Common myeloid progenitor, CD34-positive (primary cell): ENCODE results near the gene KCNH5.
"Not testable (repeated sequence)": the region's sequence is repeated elsewhere in the genome, so short reads cannot be mapped to it uniquely, and the experiment has no call there.

Experiments used
- CTCF ChIA-PET: fragments of 350-600 bp; sonication (Branson Sonifier 250); formaldehyde crosslinking; loops from one replicate; lab custom pipeline; 2021; ENCODE audit warnings: antibody characterized with exemption; lab: Charles Lee
- POLR2A ChIA-PET: fragments of 350-600 bp; sonication (Branson Sonifier 250); formaldehyde crosslinking; loops from one replicate; lab custom pipeline; 2021; ENCODE audit warnings: antibody characterized with exemption; lab: Charles Lee
- DNase-seq, 3 donors: peaks; one replicate each; pipeline versions ENCODE4 v3.0.0 to v3.0.0-alpha.2; 2013
- H3K27ac ChIP-seq, 2 experiments: 1 replicate in 1 of 2; 2 replicates in 1 of 2; pipeline ENCODE4 v1.7.0; 2013; ENCODE audit warnings: inconsistent platforms in 2 of 2, low read length in 2 of 2, mild to moderate bottlenecking in 2 of 2, low read depth in 1 of 2, moderate library complexity in 1 of 2; ENCODE audit not compliant: severe bottlenecking in 2 of 2, insufficient read depth in 1 of 2, poor library complexity in 1 of 2
- H3K27me3 ChIP-seq, 5 experiments: replicated peaks in 2 of 5; 1 replicate in 3 of 5; 2 replicates in 2 of 5; pipeline versions ENCODE4 v1.6.1 to v1.7.0; 2013; ENCODE audit warnings: low read length in 4 of 5, mild to moderate bottlenecking in 2 of 5, moderate library complexity in 2 of 5, inconsistent platforms in 1 of 5; ENCODE audit not compliant: insufficient read depth in 5 of 5, control insufficient read depth in 4 of 5
- H3K36me3 ChIP-seq, 4 experiments: 1 replicate in 2 of 4; 2 replicates in 2 of 4; pipeline versions ENCODE4 v1.6.1 to v1.7.0; 2013; ENCODE audit warnings: low read length in 3 of 4, control low read depth in 1 of 4, mild to moderate bottlenecking in 1 of 4; ENCODE audit not compliant: control insufficient read depth in 4 of 4, insufficient read depth in 4 of 4
- H3K4me1 ChIP-seq, 4 experiments: 1 replicate in 3 of 4; 2 replicates in 1 of 4; pipeline versions ENCODE4 v1.6.1 to v1.7.1; 2013; ENCODE audit warnings: low read length in 3 of 4, mild to moderate bottlenecking in 3 of 4, control low read depth in 1 of 4, inconsistent platforms in 1 of 4, moderate library complexity in 1 of 4; ENCODE audit not compliant: control insufficient read depth in 4 of 4, insufficient read depth in 4 of 4; ENCODE audit errors: control extremely low read depth in 1 of 4
- H3K4me3 ChIP-seq, 7 experiments: 1 replicate in 4 of 7; 2 replicates in 3 of 7; pipeline versions ENCODE4 v1.5.1 to v1.7.0; 2013; ENCODE audit warnings: mild to moderate bottlenecking in 7 of 7, low read length in 6 of 7, moderate library complexity in 6 of 7, inconsistent platforms in 2 of 7, low read depth in 2 of 7, control low read depth in 1 of 7; ENCODE audit not compliant: insufficient read depth in 4 of 7, control insufficient read depth in 1 of 7; ENCODE audit errors: extremely low read depth in 1 of 7
- H3K9me3 ChIP-seq, 5 experiments: 1 replicate in 4 of 5; 2 replicates in 1 of 5; pipeline versions ENCODE4 v1.6.1 to v1.7.1; 2013; ENCODE audit warnings: low read length in 4 of 5, mild to moderate bottlenecking in 2 of 5, inconsistent platforms in 1 of 5, low read depth in 1 of 5, moderate library complexity in 1 of 5; ENCODE audit not compliant: control insufficient read depth in 4 of 5, insufficient read depth in 2 of 5; ENCODE audit errors: control extremely low read depth in 1 of 5
- WGBS: methylation state at CpG from one replicate; pipeline ENCODE4 v1.1.5; 2013; ENCODE audit not compliant: insufficient coverage; 5-methylcytosine and 5-hydroxymethylcytosine counted together

The KCNH5 gene

DNA sequence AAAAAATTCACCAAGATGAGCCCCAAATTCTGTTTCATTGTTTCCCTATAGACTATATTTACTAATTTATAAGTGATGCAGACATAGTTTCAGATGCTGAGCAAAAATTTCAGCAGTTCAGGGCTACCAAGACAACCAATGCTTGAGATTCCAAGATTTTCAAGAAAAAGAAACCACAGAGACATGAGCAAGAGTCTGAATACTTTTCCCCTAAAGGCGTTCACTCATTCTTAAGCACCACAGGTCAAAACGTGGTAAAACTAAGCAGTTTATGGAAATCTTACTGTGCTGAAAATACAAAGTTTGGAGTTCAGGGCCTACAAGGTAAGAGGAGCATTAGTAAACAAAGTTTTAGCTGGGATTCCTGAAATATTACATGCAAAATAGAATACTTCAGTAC lies 221.2 kb downstream of the KCNH5 start:
- ChIA-PET CTCF (no interaction called here), POLR2A (no interaction called here)

DNA sequence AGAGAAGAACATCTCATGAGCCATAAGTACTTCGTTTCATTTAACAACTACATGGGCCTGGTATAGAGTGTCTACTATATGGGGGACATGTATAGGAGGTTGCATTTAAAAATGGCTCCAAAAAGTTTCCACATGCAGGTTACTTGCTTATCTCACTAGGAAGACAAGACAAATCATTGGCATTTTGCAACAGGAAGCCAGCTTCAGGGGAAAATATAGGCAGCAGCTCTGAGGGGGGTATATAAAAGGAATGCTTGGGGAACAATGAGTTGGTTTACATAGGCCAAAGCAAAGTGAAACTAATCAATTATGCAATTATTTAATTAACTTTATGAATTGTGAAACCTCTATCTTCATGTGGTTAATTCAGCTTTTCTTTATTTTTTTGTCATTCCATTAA lies 225.3 kb downstream of the KCNH5 start:
- WGBS: no CpG with 5 or more reads among the region's 1 CpG
- Histone ChIP-seq H3K4me3 (no peak overlapping the region), H3K9me3 (no peaks in the 10 kb centered on the region), H3K36me3 (no peaks in the 10 kb centered on the region), H3K27ac (no peak overlapping the region), H3K27me3 (no peaks in the 10 kb centered on the region), H3K4me1 (no peaks in the 10 kb centered on the region)
- CTCF ChIA-PET: interaction anchor here (0.6 kb wide), 1 partner anchor 1705 kb away, joined by 3 read pairs; no protein-coding TSS in a partner anchor
- POLR2A ChIA-PET: no interaction called here
- no peak for DNase-seq

More for the DNA sequence above, 221.2 kb downstream of the KCNH5 start:
- Histone ChIP-seq H3K4me3 (no peak overlapping the region), H3K4me1 (no peaks in the 10 kb centered on the region), H3K27ac (no peak overlapping the region), H3K9me3 (peaks cover 0 to 2% (median 0%) of the 10 kb centered on the region in 5 experiments), H3K27me3 (no peaks in the 10 kb centered on the region), H3K36me3 (no peaks in the 10 kb centered on the region)
- 100% methylated on average over 2 of the region's 2 CpGs for WGBS
- no peak for DNase-seq

DNA sequence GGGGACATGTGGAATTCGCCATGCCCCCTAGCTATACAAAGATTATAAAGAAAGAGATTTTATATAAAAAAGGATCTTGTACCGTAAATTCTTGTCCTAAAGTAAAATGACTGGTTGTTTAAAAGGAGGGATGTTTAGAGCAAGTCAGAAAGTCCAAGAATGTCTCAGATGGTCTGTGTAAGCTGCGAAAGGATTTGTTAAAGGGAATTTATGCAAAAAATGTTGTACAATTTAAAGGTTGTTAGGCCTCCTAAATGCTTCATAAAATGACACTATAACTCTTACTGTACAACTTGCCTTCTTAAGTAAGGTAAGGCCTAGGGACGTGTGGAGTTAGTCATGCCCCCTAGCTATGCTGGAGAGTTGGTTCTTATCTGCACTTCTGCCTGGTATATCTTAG lies 237.6 kb downstream of the KCNH5 start:
- H3K36me3 ChIP-seq: no peaks in the 10 kb centered on the region
- H3K4me1 ChIP-seq: no peaks in the 10 kb centered on the region
- CTCF ChIA-PET: no interaction called here
- DNase-seq: no peak
- POLR2A ChIA-PET: no interaction called here
- 100% methylated on average over 1 of the region's 4 CpGs for WGBS
- no peak overlapping the region for H3K27ac ChIP-seq
- H3K4me3 ChIP-seq: no peak overlapping the region
- peaks cover 0 to 2% (median 0%) of the 10 kb centered on the region in 5 experiments for H3K9me3 ChIP-seq
- H3K27me3 ChIP-seq: no peaks in the 10 kb centered on the region

DNA sequence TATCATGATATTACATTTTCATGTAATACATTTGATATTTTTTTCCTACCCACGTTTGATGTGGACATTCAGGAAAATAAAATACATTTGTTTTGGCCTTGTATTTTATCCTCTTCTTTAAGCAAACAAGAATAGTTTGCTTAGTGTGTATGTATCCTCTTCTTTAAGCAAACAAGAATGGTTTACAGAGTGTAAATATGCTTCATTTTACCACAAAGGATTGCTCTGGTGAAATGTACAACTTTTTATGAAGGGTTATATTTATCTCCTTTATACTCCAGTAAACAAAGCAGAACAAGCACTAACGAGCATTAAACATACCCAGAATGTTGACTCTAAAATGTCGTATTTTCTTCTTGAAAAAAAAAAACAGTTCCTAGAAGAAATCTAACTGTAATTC lies 244.7 kb downstream of the KCNH5 start:
- no CpG with 5 or more reads among the region's 3 CpGs for WGBS
- H3K9me3 ChIP-seq: no peaks in the 10 kb centered on the region
- CTCF ChIA-PET: interaction anchor here (0.6 kb wide), 1 partner anchor 1505 kb away, joined by 3 read pairs; no protein-coding TSS in a partner anchor
- no peak overlapping the region for H3K4me3 ChIP-seq
- DNase-seq: no peak
- H3K36me3 ChIP-seq: no peaks in the 10 kb centered on the region
- H3K27ac ChIP-seq: no peak overlapping the region
- POLR2A ChIA-PET: no interaction called here
- no peaks in the 10 kb centered on the region for H3K27me3 ChIP-seq
- no peaks in the 10 kb centered on the region for H3K4me1 ChIP-seq

DNA sequence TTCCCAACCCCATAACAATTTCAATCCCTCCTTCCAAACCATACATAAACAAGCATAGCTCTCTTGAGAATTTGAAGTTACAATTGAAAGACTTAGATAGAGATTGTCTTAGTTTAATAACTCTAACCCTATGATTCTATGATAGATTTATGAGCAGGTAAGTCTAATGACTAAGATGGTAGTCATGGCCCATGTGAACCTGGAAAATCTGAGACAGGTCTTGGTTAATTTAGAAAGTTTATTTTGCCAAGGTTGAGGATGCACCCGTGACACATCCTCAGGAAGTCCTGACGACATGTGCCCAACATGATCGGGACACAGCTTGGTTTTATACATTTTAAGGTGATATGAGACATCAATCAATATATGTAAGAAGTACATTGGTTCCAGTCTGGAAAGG lies 248.8 kb downstream of the KCNH5 start:
- WGBS: 100% methylated on average over 3 of the region's 3 CpGs

DNA sequence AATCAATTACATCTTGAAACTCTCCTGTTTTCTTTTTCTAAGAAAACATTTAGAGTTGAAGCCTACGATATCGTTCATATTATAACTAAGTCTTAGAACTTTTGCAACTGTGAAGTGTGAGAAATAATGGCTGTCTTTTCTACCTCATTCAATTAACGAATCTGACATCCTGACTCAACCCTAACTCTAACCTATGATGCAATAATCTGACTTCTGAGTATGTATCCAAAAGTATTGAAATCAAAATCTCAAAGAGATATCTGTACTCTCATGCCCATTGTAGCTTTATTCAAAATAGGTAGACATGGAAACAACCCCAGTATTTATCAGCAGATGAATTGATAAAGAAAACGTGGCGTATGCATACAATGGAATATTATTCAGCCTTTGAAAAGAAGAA lies 252.7 kb downstream of the KCNH5 start:
- Histone ChIP-seq H3K27me3 (no peaks in the 10 kb centered on the region), H3K27ac (no peak overlapping the region), H3K4me3 (no peak overlapping the region), H3K4me1 (no peaks in the 10 kb centered on the region), H3K9me3 (peaks cover 0 to 2% (median 0%) of the 10 kb centered on the region in 5 experiments), H3K36me3 (no peaks in the 10 kb centered on the region)
- ChIA-PET POLR2A (no interaction called here), CTCF (no interaction called here)
- no peak for DNase-seq
- WGBS: no CpG with 5 or more reads among the region's 5 CpGs

More for the DNA sequence above, 248.8 kb downstream of the KCNH5 start:
- no peaks in the 10 kb centered on the region for H3K4me1 ChIP-seq
- ChIA-PET CTCF (no interaction called here), POLR2A (no interaction called here)
- DNase-seq: no peak
- no peaks in the 10 kb centered on the region for H3K27me3 ChIP-seq
- H3K9me3 ChIP-seq: no peaks in the 10 kb centered on the region
- no peaks in the 10 kb centered on the region for H3K36me3 ChIP-seq
- H3K4me3 ChIP-seq: no peak overlapping the region
- H3K27ac ChIP-seq: no peak overlapping the region

DNA sequence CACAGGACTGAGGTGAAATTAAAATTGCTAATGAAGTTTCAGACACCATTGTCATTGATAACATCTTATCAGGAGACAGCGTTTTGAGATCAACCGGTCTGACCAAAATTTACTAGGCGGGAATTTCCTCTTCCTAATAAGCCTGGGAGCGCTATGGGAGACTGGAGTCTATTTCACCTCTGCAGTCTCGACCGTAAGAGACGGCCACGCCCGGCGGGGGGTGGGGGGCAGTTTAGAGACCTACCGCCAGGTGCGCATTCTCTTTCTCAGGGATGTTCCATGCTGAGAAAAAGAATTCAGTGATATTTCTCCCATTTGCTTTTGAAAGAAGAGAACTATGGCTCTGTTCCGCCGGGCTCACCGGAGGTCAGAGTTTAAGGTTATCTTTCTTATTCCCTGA lies 263.9 kb downstream of the KCNH5 start:
- H3K4me1 ChIP-seq, H3K27me3 ChIP-seq, DNase-seq, POLR2A ChIA-PET, H3K27ac ChIP-seq, H3K36me3 ChIP-seq, H3K4me3 ChIP-seq, H3K9me3 ChIP-seq: not testable (repeated sequence)
- WGBS: 75% methylated on average over 15 of the region's 15 CpGs
- CTCF ChIA-PET: interaction anchor here (0.6 kb wide), 1 partner anchor 496 kb away, joined by 3 read pairs; no protein-coding TSS in a partner anchor
